HG02642 (cell line): ENCODE measurements around the gene CRTC1.

Source experiments
- ATAC-seq: cut with Tn5 transposase; IDR thresholded peaks from one replicate; pipeline ENCODE4 v1.9.1; 2021; ENCODE audit warnings: mild to moderate bottlenecking; ENCODE audit not compliant: unreplicated experiment, poor library complexity

CRTC1 gene

GRCh38 chr19:18763674-18764590 lies 80.5 kb downstream of the CRTC1 start:
- ATAC-seq = no peak

DNA sequence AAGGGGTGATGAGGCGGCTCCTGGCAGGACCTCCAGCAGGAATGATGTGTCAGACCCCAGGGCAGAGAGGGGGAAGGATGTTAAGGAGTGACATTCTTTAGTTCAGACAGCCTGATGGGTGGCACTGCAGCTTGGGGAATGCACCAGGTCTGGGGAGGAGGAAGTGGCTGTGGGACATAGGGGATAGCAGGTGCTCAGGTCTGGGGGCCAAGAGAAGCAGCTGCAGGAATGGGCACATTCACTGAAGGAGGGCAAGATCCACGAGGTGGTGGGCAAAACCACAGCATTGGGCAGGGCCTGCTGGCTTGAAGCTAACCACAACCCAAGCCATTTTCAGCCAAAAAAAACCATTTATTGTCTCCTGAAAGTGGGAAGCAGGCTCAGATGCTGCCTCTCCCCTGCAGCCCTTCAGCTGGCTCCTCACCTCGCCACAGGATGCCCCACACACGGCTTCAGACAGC lies 81.1 kb downstream of the CRTC1 start:
- ATAC-seq = no peak

DNA sequence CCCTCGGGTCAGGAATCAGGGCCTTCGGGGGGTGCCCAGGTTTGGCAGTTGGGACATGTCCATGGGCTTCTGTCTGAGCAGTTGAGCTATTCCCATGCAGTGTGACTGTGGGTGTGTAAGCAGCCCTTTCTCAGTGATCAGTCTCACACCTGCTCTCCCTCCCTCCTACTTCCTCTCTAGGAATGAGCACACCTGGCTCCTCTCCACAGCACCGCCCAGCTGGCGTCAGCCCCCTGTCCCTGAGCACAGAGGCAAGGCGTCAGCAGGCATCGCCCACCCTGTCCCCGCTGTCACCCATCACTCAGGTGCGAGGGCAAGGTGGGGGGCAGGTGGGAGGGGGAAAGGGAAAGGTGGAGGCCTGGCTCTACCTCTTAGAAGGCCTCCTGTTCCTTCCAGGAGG lies 81.7 kb downstream of the CRTC1 start:
- ATAC-seq = no peak

DNA sequence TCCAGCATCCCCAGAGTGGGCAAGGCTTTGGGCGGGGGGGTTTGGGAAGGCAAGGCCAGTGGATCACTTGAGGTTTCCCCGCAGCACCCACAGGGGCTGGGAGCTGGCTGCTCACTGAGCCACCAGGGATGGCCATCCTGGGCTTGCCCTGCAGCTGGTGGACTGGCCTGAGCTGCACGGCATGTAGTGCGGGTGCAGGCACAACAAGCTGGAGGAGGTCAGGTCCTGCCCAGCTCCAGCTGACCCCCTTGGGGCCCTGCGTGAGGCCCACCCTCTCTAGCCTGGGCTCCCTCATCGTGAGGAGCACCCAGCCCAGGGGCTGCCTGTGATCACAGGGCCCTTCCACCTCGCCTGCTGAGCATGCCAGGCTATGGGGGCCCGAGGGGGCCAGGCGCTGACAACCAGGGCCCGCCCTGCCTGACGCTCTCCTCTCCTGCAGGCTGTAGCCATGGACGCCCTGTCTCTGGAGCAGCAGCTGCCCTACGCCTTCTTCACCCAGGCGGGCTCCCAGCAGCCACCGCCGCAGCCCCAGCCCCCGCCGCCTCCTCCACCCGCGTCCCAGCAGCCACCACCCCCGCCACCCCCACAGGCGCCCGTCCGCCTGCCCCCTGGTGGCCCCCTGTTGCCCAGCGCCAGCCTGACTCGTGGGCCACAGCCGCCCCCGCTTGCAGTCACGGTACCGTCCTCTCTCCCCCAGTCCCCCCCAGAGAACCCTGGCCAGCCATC lies 84.7 kb downstream of the CRTC1 start:
- no peak for ATAC-seq

GRCh38 chr19:18768997-18769891 lies 85.8 kb downstream of the CRTC1 start:
- ATAC-seq = no peak

GRCh38 chr19:18769989-18770528 lies 86.6 kb downstream of the CRTC1 start:
- no peak for ATAC-seq

GRCh38 chr19:18770663-18771327 lies 87.3 kb downstream of the CRTC1 start:
- ATAC-seq = no peak

- no peak for ATAC-seq
Measured at GRCh38 chr19:18771328-18772242, 88.1 kb downstream of the CRTC1 start.

DNA sequence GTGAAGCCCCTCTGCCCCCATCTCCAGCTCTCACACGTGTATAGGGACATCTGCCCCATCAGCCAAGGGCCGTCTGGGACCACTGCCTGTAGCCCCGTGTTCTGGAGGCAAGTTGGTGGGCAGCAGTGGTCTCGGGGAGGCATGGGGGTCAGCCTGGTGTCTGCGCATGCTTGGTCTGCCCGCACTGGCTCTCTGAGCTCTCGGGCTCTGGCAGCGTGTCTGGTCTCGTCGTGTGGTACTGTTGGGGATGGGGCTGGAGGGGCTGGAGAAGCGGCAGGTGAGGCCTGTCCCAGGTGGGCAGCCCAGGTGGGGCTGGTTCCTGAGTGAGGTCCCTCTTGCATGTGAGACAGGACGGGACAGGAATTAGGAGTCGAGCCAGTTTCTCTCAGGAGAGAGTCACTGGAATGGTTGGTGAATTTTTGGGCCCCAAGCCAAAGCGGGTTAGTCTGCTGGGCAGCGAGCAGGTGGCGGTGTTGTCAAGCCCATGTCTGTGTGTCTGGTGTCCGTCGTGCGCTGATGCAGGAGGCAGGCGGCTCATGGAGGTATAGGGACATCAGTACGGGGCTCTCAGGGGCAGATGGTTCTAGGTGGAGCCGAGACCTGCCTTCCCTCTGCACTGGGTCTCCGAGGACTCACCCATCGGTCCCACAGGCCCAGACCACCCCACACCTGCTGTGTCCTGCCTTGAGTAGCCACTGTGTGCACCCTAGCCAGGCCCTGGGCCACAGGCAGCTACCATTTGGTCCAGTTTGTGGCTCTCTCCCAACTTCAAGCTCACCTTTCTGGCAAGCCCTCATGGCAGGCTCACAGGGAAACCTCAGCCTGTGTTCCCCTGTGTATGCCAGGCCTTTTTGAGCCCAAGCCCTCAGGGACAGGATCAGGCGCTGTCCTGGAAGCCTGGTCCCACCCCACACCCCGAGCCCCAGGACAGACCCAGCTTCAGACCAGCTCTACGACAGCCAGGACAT lies 89.4 kb downstream of the CRTC1 start:
- ATAC-seq = no peak

- no peak for ATAC-seq
Measured at GRCh38 chr19:18773682-18774081, 90.2 kb downstream of the CRTC1 start.

DNA sequence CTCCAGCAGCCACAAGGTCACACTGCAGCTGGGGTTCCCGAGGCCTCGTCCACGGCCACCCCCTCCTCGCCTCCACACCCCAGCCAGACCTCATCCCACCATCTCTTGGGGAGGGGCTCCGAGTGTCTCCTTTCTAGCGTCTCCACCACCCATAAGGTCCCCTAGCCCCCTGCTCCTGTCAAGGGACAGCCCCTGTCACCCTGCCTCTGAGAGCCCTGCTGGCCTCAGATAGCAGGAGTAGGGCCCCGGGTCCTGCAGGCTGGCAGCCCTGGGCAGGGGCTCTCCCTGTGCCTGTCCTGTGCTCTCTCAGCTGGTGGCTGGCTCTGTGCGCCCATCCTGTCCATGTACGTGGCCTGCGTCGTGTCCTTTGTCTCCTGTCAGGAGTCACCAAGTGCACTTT lies 90.6 kb downstream of the CRTC1 start:
- ATAC-seq = no peak

DNA sequence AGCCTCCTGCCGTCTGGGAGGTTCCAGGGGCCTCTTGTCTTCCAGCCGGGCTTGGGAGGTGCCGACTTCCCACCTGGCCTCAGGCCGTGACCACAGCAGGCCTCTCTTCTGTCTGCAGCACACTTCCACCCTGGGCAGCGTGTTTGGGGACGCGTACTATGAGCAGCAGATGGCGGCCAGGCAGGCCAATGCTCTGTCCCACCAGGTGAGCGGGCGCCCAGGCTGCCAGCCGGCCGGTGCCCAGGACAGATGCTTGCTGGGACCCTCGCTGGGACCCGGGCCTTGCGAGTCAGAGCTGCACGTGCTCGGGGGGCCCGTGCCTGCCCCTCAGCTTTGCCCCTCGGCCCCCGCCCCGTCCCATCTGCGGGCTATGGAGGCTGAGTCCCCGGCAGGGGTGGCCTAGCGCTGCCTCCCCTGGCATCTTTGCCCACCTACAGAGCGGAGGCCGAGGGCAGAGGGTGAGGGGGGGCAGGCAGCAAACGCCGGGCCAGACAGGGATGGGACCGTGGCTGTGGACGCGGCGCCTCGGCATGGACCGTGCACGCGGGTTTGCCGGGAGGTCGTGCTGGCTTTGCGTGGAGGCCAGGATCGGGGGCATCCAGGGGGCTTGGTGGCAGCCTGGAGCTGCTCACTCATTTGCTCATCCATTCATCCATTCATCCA lies 91.4 kb downstream of the CRTC1 start:
- ATAC-seq = no peak

GRCh38 chr19:18775586-18776287 lies 92.3 kb downstream of the CRTC1 start:
- no peak for ATAC-seq

DNA sequence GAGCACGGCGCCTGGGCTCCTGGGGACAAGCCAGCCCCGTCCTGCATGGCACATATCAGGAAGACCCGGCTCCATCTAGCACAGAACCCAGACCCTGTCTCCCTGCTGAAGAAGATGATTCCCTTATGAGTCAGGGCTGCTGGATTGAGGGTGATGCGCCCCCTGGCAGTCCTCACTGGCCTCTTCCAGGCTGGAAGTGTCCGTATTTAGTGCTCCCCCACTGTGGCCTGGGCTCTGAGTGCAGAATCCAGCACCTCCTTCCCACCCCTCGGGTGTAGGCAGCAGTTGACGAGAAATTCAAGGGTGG lies 92.8 kb downstream of the CRTC1 start:
- ATAC-seq = no peak

DNA sequence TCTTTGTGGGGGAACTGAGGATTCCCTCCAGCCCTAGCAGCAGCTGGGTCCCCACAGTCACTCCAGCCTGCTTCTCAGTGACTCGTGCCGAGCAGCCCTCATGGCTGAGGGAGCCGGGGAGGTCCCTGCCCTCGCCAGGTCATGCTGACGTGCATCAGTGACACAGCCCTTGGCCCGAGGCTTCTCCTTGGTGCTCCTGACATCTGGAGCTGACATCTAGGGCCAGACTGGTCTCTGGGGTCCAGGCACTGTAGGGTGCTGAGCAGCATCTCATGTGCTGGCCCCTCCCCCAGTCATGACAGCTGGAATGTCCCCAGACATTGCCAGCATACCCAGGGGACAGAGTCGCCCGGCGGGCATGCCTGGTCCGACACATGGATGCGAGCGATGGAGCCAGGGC lies 93.3 kb downstream of the CRTC1 start:
- ATAC-seq = no peak

GRCh38 chr19:18777301-18778075 lies 94.0 kb downstream of the CRTC1 start:
- no peak for ATAC-seq
